Mesendoderm (in vitro differentiated cells): ENCODE results near the gene SPP2.

Experiments
- DNase-seq: peaks from one replicate; pipeline ENCODE4 v3.0.0; 2013
- H2AK5ac ChIP-seq: 2 replicates; pipeline ENCODE4 v1.6.1; 2013; ENCODE audit warnings: low read length, inconsistent platforms
- H2BK120ac ChIP-seq: 2 replicates; pipeline ENCODE4 v1.6.1; 2013; ENCODE audit warnings: low read depth, mild to moderate bottlenecking, low read length, moderate library complexity, mixed read lengths
- H2BK15ac ChIP-seq: replicated peaks from 2 replicates; pipeline ENCODE4 v1.6.1; 2013; ENCODE audit warnings: low read depth, mild to moderate bottlenecking, moderate library complexity
- H2BK5ac ChIP-seq: 2 replicates; pipeline ENCODE4 v1.6.1; 2013; ENCODE audit warnings: low read length, inconsistent platforms
- H3K18ac ChIP-seq: 2 replicates; pipeline ENCODE4 v1.6.1; 2013; ENCODE audit warnings: mild to moderate bottlenecking, low read length, mixed read lengths
- H3K23ac ChIP-seq: one replicate; pipeline ENCODE4 v1.6.1; 2013; ENCODE audit warnings: low read length
- H3K27ac ChIP-seq: 2 replicates; pipeline ENCODE4 v1.5.1; 2013; ENCODE audit warnings: low read depth, mild to moderate bottlenecking, inconsistent platforms, low read length, moderate library complexity
- H3K27me3 ChIP-seq: 2 replicates; pipeline ENCODE4 v1.6.1; 2013; ENCODE audit warnings: low read length, control low read depth, mild to moderate bottlenecking, inconsistent platforms; ENCODE audit not compliant: insufficient read depth, poor library complexity
- H3K36me3 ChIP-seq: 2 replicates; pipeline ENCODE4 v1.6.1; 2013; ENCODE audit warnings: low read length, inconsistent platforms; ENCODE audit not compliant: control insufficient read depth, insufficient read depth
- H3K4ac ChIP-seq: one replicate; pipeline ENCODE4 v1.6.1; 2013; ENCODE audit warnings: low read depth, mild to moderate bottlenecking, low read length, moderate library complexity
- H3K4me1 ChIP-seq: 2 replicates; pipeline ENCODE4 v1.6.1; 2013; ENCODE audit warnings: low read depth, low read length, inconsistent platforms; ENCODE audit not compliant: control insufficient read depth
- H3K4me2 ChIP-seq: 2 replicates; pipeline ENCODE4 v1.6.1; 2013; ENCODE audit warnings: low read length
- H3K4me3 ChIP-seq: 2 replicates; pipeline ENCODE4 v1.5.1; 2013; ENCODE audit warnings: mild to moderate bottlenecking, low read length
- H3K56ac ChIP-seq: one replicate; pipeline ENCODE4 v1.6.1; 2013; ENCODE audit warnings: low read length
- H3K79me1 ChIP-seq: 2 replicates; pipeline ENCODE4 v1.6.1; 2013; ENCODE audit warnings: low read length, inconsistent platforms
- H3K79me2 ChIP-seq: 2 replicates; pipeline ENCODE4 v1.6.1; 2013; ENCODE audit warnings: mild to moderate bottlenecking, low read length; ENCODE audit not compliant: control insufficient read depth, insufficient read depth
- H3K9ac ChIP-seq: 2 replicates; pipeline ENCODE4 v1.6.1; 2013; ENCODE audit warnings: low read length, inconsistent platforms
- H4K5ac ChIP-seq: one replicate; pipeline ENCODE4 v1.6.1; 2013; ENCODE audit warnings: low read length
- H4K8ac ChIP-seq: one replicate; pipeline ENCODE4 v1.6.1; 2013; ENCODE audit warnings: low read depth, mild to moderate bottlenecking, control low read depth, low read length, moderate library complexity
- WGBS: extraction: QIAGEN DNeasy Blood & Tissue Kit; methylation state at CpG from one replicate; pipeline ENCODE4 v1.1.7; 2013; ENCODE audit warnings: low lambda C conversion rate, missing lambda C conversion rate; ENCODE audit not compliant: insufficient coverage; ENCODE audit errors: extremely low coverage; 5-methylcytosine and 5-hydroxymethylcytosine counted together

Gene SPP2

GRCh38 chr2:234024304-234024703 is 26.2 kb upstream of the SPP2 start:
- no peak overlapping the region for H3K27ac ChIP-seq

GRCh38 chr2:234025466-234025865 is 25.0 kb upstream of the SPP2 start:
- Histone ChIP-seq H2AK5ac (no peak overlapping the region), H3K23ac (no peak overlapping the region), H2BK5ac (no peak overlapping the region), H3K4ac (no peak overlapping the region), H3K4me1 (no peaks in the 10 kb centered on the region), H3K36me3 (no peaks in the 10 kb centered on the region), H2BK15ac (no peak overlapping the region), H3K79me2 (no peaks in the 10 kb centered on the region), H3K4me2 (no peak overlapping the region), H3K4me3 (no peak overlapping the region), H4K5ac (no peak overlapping the region), H3K27ac (no peak overlapping the region), H3K27me3 (no peaks in the 10 kb centered on the region), H4K8ac (no peak overlapping the region), H3K18ac (no peak overlapping the region), H3K9ac (no peak overlapping the region), H3K79me1 (no peaks in the 10 kb centered on the region), H2BK120ac (no peak overlapping the region), H3K56ac (no peak overlapping the region)
- no CpG with 5 or more reads among the region's 10 CpGs for WGBS
- DNase-seq = no peak

More at GRCh38 chr2:234024304-234024703, 26.2 kb upstream of the SPP2 start:
- Histone ChIP-seq H3K79me2 (no peaks in the 10 kb centered on the region), H3K27me3 (no peaks in the 10 kb centered on the region), H3K4me3 (no peak overlapping the region), H3K4ac (no peak overlapping the region), H2BK5ac (no peak overlapping the region), H3K79me1 (no peaks in the 10 kb centered on the region), H2BK15ac (no peak overlapping the region), H3K36me3 (no peaks in the 10 kb centered on the region), H2AK5ac (no peak overlapping the region), H3K18ac (no peak overlapping the region), H3K4me1 (no peaks in the 10 kb centered on the region), H3K23ac (no peak overlapping the region), H3K4me2 (no peak overlapping the region), H2BK120ac (no peak overlapping the region), H4K8ac (no peak overlapping the region), H3K9ac (no peak overlapping the region), H3K56ac (no peak overlapping the region), H4K5ac (no peak overlapping the region)
- no CpG with 5 or more reads among the region's 29 CpGs for WGBS
- DNase-seq = no peak

- Histone ChIP-seq H3K79me1 (no peaks in the 10 kb centered on the region), H3K27me3 (no peaks in the 10 kb centered on the region), H3K9ac (no peak overlapping the region), H3K36me3 (no peaks in the 10 kb centered on the region), H3K56ac (no peak overlapping the region), H3K4me1 (no peaks in the 10 kb centered on the region), H2AK5ac (no peak overlapping the region), H3K4me2 (no peak overlapping the region), H2BK15ac (no peak overlapping the region), H3K18ac (no peak overlapping the region), H2BK5ac (no peak overlapping the region), H3K23ac (no peak overlapping the region), H4K5ac (no peak overlapping the region), H4K8ac (no peak overlapping the region), H3K79me2 (no peaks in the 10 kb centered on the region), H3K27ac (no peak overlapping the region), H3K4ac (no peak overlapping the region), H2BK120ac (no peak overlapping the region), H3K4me3 (no peak overlapping the region)
- no CpG with 5 or more reads among the region's 5 CpGs for WGBS
- no peak for DNase-seq
Observed at GRCh38 chr2:234025891-234026401, 24.6 kb upstream of the SPP2 start.

- Histone ChIP-seq H3K27me3 (no peaks in the 10 kb centered on the region), H2BK15ac (no peak overlapping the region), H3K79me2 (no peaks in the 10 kb centered on the region), H2BK5ac (no peak overlapping the region), H3K4me2 (no peak overlapping the region), H4K8ac (no peak overlapping the region), H2AK5ac (no peak overlapping the region), H3K79me1 (no peaks in the 10 kb centered on the region), H3K9ac (no peak overlapping the region), H3K18ac (no peak overlapping the region), H4K5ac (no peak overlapping the region), H3K4ac (no peak overlapping the region), H3K4me3 (no peak overlapping the region), H3K36me3 (no peaks in the 10 kb centered on the region), H3K27ac (no peak overlapping the region), H3K56ac (no peak overlapping the region), H3K23ac (no peak overlapping the region), H2BK120ac (no peak overlapping the region), H3K4me1 (no peaks in the 10 kb centered on the region)
- no CpG with 5 or more reads among the region's 10 CpGs for WGBS
- no peak for DNase-seq
Observed at GRCh38 chr2:234026693-234027254, 23.7 kb upstream of the SPP2 start.

- Histone ChIP-seq H3K18ac (no peak overlapping the region), H4K8ac (no peak overlapping the region), H2BK5ac (no peak overlapping the region), H3K36me3 (no peaks in the 10 kb centered on the region), H4K5ac (no peak overlapping the region), H3K27me3 (no peaks in the 10 kb centered on the region), H2BK15ac (no peak overlapping the region), H3K4me1 (no peaks in the 10 kb centered on the region), H3K79me1 (no peaks in the 10 kb centered on the region), H3K9ac (no peak overlapping the region), H3K56ac (no peak overlapping the region), H3K27ac (no peak overlapping the region), H3K4me3 (no peak overlapping the region), H3K79me2 (no peaks in the 10 kb centered on the region), H3K4me2 (no peak overlapping the region), H2BK120ac (no peak overlapping the region), H2AK5ac (no peak overlapping the region), H3K4ac (no peak overlapping the region), H3K23ac (no peak overlapping the region)
- no peak for DNase-seq
- WGBS = no CpG with 5 or more reads among the region's 1 CpG
Observed at GRCh38 chr2:234027641-234028040, 22.9 kb upstream of the SPP2 start.

- no peak overlapping the region for H3K4ac ChIP-seq
- no peak for DNase-seq
- no peaks in the 10 kb centered on the region for H3K36me3 ChIP-seq
- H3K23ac ChIP-seq = no peak overlapping the region
- no peaks in the 10 kb centered on the region for H3K27me3 ChIP-seq
- H2BK5ac ChIP-seq = no peak overlapping the region
- no CpG with 5 or more reads among the region's 4 CpGs for WGBS
- no peaks in the 10 kb centered on the region for H3K79me2 ChIP-seq
- H3K4me1 ChIP-seq = no peaks in the 10 kb centered on the region
- H4K8ac ChIP-seq = no peak overlapping the region
- no peak overlapping the region for H3K18ac ChIP-seq
- H4K5ac ChIP-seq = no peak overlapping the region
- no peak overlapping the region for H3K4me2 ChIP-seq
- H2BK120ac ChIP-seq = no peak overlapping the region
- no peak overlapping the region for H2AK5ac ChIP-seq
- no peaks in the 10 kb centered on the region for H3K79me1 ChIP-seq
- H2BK15ac ChIP-seq = no peak overlapping the region
- H3K56ac ChIP-seq = no peak overlapping the region
- H3K27ac ChIP-seq = no peak overlapping the region
- H3K4me3 ChIP-seq = no peak overlapping the region
- H3K9ac ChIP-seq = no peak overlapping the region
Observed at GRCh38 chr2:234029150-234029733, 21.3 kb upstream of the SPP2 start.
